ENCODE measurements around the gene BAHCC1.

BAHCC1 gene

DNA sequence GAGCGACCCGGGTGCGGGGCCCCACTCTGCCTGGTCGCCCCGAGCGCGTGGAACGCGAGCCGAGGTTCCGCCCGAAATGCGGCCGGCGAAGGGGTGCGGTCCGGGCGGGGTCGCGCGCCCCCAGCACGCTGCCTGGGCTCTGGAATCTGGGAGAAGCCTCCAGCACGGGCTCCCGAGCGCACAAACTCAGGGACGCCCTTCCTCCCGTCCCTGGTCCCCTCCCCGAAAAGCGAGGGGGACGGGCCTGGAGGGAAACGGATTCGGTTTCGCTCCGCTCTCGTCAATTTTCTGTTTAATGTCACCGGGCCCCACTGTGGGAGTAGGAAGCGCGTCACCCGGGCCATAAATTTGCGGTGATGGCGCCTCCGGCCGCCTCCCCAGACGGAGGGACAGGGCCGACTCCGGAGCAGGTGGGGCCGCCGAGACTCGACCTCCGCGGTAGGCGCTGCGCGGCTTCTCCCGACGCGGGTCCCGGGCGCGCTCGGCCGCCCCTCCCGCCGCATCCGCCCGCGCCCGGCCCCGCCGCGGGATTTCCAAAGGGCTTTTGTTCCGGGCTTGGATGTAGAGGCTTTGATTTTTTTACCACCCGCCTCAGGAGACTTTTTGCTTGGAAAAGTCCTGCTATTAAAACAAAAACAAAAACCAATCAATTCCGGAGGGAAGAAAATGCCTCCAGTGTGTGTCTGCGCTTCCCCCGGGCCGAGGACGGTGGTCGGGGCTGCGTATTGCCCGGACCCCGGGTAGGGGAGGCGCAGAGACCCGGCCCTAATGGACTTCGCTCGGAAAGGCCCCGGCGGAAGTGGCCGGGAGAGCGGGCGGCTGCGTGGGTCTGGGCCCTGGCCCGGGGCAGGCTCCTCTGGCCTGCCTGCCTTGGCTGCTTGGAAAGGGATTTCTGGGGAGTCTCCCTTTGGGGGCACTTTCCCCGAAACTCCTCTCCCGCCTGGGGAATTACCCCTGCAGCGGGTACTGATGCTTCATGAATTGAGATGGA lies 7.9 kb upstream of the BAHCC1 start:
- no peak for DNase-seq

DNA sequence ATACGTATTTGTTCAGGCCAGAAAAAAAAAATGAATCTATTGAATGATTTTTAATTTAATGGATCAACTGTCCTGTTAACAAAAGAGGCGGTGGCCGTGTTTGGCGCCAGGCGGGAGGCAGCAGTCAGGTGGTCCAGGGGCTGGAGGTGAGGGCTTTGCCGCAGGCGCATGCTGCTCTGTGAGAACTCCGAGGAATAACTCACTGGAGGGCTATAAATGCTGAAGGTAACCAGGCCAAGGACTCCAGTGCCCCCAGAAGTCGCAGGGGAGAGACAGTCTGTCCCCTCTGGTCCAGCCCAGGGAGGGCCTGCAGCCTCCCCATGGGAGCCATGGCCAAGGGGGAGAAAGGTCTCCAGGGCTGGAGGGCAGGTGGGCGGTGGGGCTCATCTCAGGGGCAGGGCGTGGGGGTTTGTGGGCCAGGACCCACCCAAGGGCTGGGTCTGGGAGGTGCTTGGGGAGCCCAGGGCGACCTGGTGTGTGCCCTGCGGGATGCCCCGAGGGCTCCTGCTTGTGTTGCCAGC lies 7.1 kb upstream of the BAHCC1 start:
- DNase-seq: no peak

- no peak for DNase-seq
These were observed 6.5 kb upstream of the BAHCC1 start for GRCh38 chr17:81388612-81389367.

DNA sequence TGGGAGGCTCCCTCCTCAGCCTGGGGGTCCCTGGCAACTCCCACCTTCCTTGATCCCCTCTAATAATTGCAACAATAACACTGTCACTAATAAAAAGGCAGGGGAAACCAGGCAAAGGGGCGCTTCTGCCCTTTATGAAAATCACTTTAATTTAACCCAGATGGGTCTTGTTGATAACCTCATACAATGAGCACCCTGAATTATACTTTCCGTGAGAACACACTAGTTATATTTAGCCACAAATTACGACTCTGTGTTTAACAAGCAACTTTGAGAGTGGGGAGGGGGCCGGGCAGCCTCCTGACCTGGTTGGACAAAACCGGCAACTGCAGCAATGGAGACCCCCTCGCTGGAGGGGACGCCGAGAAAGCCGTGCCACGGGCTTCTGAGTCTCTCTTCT lies 5.7 kb upstream of the BAHCC1 start:
- no peak for DNase-seq

DNA sequence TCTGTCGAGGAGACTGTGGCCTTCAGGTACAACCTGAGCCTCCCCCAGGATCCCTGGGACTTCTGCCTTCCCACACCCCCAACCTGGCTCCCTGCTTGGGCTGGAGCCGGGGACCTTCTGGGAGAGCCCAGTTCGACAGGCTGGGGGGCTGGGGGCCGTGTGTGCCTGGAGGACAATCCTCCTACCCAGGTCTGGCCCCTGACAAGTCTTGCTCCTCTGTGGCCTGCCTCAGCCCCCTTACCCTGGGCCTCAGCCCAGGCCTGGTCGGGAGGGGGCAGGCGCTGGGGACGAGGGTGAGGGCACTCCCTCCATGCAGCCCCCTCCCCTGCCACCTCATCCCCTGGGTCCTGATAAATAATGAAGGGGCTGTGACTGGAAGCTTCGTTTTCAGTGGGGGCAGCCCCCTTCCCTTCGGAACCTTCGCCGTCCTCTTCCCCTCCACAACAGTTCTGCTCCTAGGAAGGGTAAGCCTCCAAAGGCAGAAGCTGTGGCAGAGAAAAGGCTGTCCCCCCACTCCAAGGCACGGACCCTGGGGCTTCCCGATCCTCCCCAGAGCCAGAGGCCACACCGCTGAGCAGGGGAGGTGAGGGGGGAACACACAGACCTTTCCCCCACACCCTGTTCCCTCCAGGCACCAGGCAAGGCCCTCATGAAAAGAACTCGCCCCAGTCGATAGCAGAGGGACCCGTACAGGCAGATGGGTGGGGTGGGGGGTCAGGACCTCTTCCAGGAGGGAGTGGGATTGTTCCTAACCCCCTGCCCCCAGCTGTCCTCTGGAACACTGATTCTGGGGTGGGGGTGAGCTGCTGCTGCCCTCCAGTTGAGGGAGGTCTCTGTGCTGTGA lies 5.0 kb upstream of the BAHCC1 start:
- no peak for DNase-seq

GRCh38 chr17:81390873-81391255 lies 4.4 kb upstream of the BAHCC1 start:
- no peak for DNase-seq

DNA sequence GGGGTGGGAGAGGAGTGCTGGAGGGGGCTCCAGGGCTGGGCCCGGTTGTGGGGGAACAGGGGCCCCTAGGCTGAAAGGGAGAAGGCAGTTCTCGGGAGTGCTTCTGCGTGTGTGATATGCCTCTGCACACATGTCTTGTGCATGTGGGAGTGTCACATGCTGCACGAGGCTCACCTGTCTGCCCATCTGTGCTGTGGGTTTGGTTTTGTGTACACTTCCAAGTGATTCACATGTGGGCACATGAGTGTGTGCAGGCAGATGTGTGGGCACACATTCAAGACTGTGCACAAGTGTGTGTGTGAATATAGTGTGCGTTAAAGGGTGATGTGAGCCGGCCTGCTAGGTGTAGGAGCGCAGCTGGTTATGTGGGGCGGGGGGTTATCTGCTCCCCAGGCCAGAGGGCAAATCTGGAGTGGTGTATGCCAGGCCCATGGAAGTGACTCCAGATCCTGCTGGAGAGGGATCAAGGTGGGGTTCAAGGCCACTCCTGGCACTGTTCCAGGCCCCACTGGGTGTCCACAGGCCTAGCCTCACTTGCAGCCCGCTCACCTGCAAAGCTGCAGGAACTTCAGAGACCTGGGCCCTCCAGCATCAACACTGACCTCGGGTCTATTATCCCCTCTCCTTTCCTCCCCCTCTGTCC lies 3.8 kb upstream of the BAHCC1 start:
- no peak for DNase-seq

- no peak for DNase-seq
These were observed 3.0 kb upstream of the BAHCC1 start for GRCh38 chr17:81391936-81392908.

- DNase-seq: no peak
These were observed 2.2 kb upstream of the BAHCC1 start for GRCh38 chr17:81392909-81393654.

- DNase-seq: peak; percentile 67 to 73
These were observed 1.4 kb upstream of the BAHCC1 start for GRCh38 chr17:81393684-81394376.

GRCh38 chr17:81394377-81394920 lies 808 bp upstream of the BAHCC1 start:
- DNase-seq: peak; percentile 42 to 51

GRCh38 chr17:81395600-81396277 lies 482 bp downstream of the BAHCC1 start:
- no peak for DNase-seq

GRCh38 chr17:81396278-81396721 lies 1.0 kb downstream of the BAHCC1 start:
- no peak for DNase-seq

DNA sequence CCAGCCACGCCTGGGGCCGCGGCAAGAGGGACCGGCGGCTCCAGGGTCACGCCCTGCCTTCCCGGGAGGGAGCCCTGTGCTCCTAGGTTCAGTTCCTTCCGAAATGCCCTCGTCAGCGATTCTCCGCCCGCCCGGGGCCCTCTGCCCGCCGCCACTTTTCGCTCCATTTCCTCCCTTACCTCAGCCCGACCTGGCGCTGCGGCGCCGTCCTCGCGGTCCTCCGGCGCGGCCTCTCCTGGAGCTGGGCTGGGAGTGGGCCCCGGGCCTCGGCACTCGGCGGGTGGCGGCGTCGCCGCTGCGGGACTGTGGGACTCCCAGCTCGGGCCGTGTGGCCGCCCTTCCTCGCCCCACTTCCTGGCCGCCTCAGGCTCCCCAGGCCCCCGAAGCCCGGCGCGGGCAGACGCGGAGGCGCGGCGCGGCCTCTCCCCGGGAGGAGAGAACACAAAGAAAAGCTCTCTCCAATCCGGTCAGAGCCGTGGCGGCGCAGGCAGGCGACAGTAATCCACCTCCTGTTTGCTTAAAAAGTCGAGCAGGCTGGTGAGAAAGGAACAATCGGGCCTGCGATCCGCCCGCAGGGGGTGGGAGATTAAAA lies 1.6 kb downstream of the BAHCC1 start:
- no peak for DNase-seq

- DNase-seq: no peak
These were observed 2.3 kb downstream of the BAHCC1 start for GRCh38 chr17:81397314-81398175.

DNA sequence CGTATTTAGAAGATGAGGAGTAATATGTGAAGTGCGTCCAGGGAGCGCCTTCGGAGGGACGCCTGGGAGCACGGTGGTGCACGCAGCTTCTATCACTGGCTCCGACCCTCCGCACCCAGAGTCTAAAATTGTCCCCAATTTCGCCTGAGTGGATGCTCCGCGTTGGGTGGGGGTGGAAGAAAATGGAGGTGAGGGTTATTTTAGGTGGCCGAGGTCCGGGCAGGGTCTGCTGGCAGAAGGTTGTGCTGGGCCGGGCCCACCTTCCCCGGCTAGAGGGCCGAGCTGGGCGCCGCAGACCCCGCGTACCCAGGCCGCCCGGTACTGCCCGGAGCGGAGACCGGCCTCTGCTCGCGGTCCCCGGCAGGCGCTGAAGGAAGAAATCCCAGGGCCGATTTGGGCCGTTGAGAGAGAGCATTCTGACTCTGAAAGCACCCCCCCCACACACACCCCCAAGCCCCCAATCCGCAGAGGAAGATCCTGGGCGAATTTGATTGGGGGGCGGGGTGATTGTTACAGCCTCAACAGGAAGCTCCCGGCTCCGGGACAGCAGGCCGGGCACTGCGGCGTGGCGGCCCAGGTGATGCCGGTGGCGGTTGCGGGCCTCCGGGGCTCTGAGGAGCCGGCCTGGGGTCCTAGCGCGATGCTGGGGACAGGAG lies 3.0 kb downstream of the BAHCC1 start:
- DNase-seq: no peak

Data from AML-193 (cell line).